GM23338 (cell line): ENCODE data around the gene CCDC91.

Experiments used
- CREB1 ChIP-seq: fragments of 250-450 bp; sonication (Bioruptor Pico); IDR thresholded peaks from 2 replicates; pipeline ENCODE4 v1.5.0; 2020; ENCODE audit warnings: low read depth, mild to moderate bottlenecking, moderate library complexity
- EZH2 ChIP-seq: fragments of 200-600 bp; sonication (generic); IDR thresholded peaks from one replicate; pipeline ENCODE4 v1.8.0; 2017; ENCODE audit warnings: antibody characterized with exemption, mild to moderate bottlenecking, low read depth; ENCODE audit not compliant: unreplicated experiment
- EZH2phosphoT487 ChIP-seq: fragments of 200-600 bp; sonication (generic); IDR thresholded peaks from one replicate; pipeline ENCODE4 v1.8.1; 2018; ENCODE audit warnings: antibody characterized with exemption; ENCODE audit not compliant: unreplicated experiment
- JUNB ChIP-seq: IDR thresholded peaks from one replicate; pipeline ENCODE4 v1.6.1; 2016; ENCODE audit warnings: antibody characterized with exemption; ENCODE audit not compliant: unreplicated experiment
- NANOG ChIP-seq: IDR thresholded peaks from 2 replicates; pipeline ENCODE4 v1.6.1; 2016; ENCODE audit warnings: antibody characterized with exemption, borderline replicate concordance
- POLR2AphosphoS5 ChIP-seq: IDR thresholded peaks from 2 replicates; pipeline ENCODE4 v1.6.1; 2016; ENCODE audit warnings: antibody characterized with exemption, low read depth
- STAT1 ChIP-seq: IDR thresholded peaks from one replicate; pipeline ENCODE4 v1.6.1; 2016; ENCODE audit warnings: antibody characterized with exemption; ENCODE audit not compliant: unreplicated experiment
- ZNF114 ChIP-seq: fragments of 250-450 bp; sonication (Bioruptor Pico); IDR thresholded peaks from 2 replicates; pipeline ENCODE4 v1.5.0; 2020; ENCODE audit warnings: mild to moderate bottlenecking, moderate library complexity
- ZNF331 ChIP-seq: fragments of 250-450 bp; sonication (Bioruptor Pico); IDR thresholded peaks from 2 replicates; pipeline ENCODE4 v1.5.0; 2020; ENCODE audit warnings: low read depth, mild to moderate bottlenecking, moderate library complexity
- TF ChIP-seq, protein P1 (sequence below), 2 experiments: fragments of 200-600 bp in 1 of 2; sonication (generic) in 1 of 2; conservative IDR thresholded peaks; 2 replicates each; pipeline versions ENCODE4 v1.5.1 to v1.6.1; 2016 to 2017; ENCODE audit warnings: antibody characterized with exemption in 2 of 2, low read depth in 2 of 2, mild to moderate bottlenecking in 2 of 2, moderate library complexity in 1 of 2
- TF ChIP-seq, protein P2 (sequence below): IDR thresholded peaks from one replicate; pipeline ENCODE4 v1.6.1; 2018; ENCODE audit warnings: antibody characterized with exemption; ENCODE audit not compliant: unreplicated experiment

DNA sequence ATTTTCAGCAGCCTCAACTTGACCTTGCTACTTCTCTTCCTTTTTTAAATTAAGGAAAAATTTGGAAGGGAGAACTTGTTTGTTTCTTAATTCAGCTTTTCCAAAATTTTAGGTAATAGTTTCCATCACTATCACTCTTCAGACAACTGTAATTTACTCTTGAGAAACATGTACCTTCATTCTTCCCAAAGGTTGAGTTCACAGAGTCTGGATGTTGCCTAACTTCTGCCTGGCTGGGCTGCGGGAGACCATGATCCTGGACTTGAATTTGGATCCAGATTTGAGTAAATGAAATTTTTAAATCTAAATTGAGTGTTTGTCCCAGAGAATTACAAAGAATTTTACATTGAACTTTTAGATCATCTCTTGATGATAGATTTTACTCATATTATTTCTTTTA lies 193.1 kb downstream of the CCDC91 start:
- TF ChIP-seq, protein P1, sequence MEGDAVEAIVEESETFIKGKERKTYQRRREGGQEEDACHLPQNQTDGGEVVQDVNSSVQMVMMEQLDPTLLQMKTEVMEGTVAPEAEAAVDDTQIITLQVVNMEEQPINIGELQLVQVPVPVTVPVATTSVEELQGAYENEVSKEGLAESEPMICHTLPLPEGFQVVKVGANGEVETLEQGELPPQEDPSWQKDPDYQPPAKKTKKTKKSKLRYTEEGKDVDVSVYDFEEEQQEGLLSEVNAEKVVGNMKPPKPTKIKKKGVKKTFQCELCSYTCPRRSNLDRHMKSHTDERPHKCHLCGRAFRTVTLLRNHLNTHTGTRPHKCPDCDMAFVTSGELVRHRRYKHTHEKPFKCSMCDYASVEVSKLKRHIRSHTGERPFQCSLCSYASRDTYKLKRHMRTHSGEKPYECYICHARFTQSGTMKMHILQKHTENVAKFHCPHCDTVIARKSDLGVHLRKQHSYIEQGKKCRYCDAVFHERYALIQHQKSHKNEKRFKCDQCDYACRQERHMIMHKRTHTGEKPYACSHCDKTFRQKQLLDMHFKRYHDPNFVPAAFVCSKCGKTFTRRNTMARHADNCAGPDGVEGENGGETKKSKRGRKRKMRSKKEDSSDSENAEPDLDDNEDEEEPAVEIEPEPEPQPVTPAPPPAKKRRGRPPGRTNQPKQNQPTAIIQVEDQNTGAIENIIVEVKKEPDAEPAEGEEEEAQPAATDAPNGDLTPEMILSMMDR (conservative IDR thresholded peaks at IDR 0.05; ENCODE audit: low read depth in 2 of 2) = no peak
- TF ChIP-seq EZH2phosphoT487 = no peak
- TF ChIP-seq EZH2 = no peak
- TF ChIP-seq JUNB = no peak
- TF ChIP-seq, protein P2, sequence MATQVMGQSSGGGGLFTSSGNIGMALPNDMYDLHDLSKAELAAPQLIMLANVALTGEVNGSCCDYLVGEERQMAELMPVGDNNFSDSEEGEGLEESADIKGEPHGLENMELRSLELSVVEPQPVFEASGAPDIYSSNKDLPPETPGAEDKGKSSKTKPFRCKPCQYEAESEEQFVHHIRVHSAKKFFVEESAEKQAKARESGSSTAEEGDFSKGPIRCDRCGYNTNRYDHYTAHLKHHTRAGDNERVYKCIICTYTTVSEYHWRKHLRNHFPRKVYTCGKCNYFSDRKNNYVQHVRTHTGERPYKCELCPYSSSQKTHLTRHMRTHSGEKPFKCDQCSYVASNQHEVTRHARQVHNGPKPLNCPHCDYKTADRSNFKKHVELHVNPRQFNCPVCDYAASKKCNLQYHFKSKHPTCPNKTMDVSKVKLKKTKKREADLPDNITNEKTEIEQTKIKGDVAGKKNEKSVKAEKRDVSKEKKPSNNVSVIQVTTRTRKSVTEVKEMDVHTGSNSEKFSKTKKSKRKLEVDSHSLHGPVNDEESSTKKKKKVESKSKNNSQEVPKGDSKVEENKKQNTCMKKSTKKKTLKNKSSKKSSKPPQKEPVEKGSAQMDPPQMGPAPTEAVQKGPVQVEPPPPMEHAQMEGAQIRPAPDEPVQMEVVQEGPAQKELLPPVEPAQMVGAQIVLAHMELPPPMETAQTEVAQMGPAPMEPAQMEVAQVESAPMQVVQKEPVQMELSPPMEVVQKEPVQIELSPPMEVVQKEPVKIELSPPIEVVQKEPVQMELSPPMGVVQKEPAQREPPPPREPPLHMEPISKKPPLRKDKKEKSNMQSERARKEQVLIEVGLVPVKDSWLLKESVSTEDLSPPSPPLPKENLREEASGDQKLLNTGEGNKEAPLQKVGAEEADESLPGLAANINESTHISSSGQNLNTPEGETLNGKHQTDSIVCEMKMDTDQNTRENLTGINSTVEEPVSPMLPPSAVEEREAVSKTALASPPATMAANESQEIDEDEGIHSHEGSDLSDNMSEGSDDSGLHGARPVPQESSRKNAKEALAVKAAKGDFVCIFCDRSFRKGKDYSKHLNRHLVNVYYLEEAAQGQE = no peak
- TF ChIP-seq CREB1 (CRISPR knock-in tag) = no peak
- TF ChIP-seq NANOG = no peak
- no peak for TF ChIP-seq POLR2AphosphoS5
- no peak for TF ChIP-seq ZNF331
- no peak for TF ChIP-seq STAT1
- TF ChIP-seq ZNF114 (CRISPR knock-in tag) = no peak
